ENCODE results near the gene PC. TPM values are rescaled to one million over a fixed set of nuclear protein-coding genes. Genes with fewer than 3 reads are reported as not detected.

PC gene
- total and polyA plus RNA-seq, 10 donors: 3.4 to 8.8 (median 5.3) TPM

- H3K27me3 ChIP-seq (replicated peaks in 1 of 7): no peaks in the 10 kb centered on the region
- TF ChIP-seq POLR2A (IDR thresholded peaks at IDR 0.05) (no peak), CTCF (IDR thresholded peaks at IDR 0.05 in 8 of 11, conservative IDR thresholded peaks at IDR 0.05 in 3 of 11) (no peak), POLR2AphosphoS5 (IDR thresholded peaks at IDR 0.05) (no peak)
- H3K36me3 ChIP-seq: no peaks in the 10 kb centered on the region
- WGBS, 5 donors: 73 to 92% (median 91%) methylated on average over 4 of the region's 4 CpGs
- H3K4me3 ChIP-seq: no peak overlapping the region
- H3K9me3 ChIP-seq: no peaks in the 10 kb centered on the region
- intact Hi-C loops (cut with DNase I; ENCODE audit: low total_unique reads): no loop called here
- no peak overlapping the region for H3K27ac ChIP-seq
- H3K4me1 ChIP-seq: peaks cover 0 to 10% (median 0%) of the 10 kb centered on the region in 6 donors
- no peak for DNase-seq
Observed at GRCh38 chr11:66905631-66906030, 52.6 kb downstream of the PC start.

GRCh38 chr11:66904981-66905521, 53.1 kb downstream of the PC start:
- no peak for TF ChIP-seq POLR2AphosphoS5 (IDR thresholded peaks at IDR 0.05)
- TF ChIP-seq CTCF (IDR thresholded peaks at IDR 0.05 in 8 of 11, conservative IDR thresholded peaks at IDR 0.05 in 3 of 11): no peak
- TF ChIP-seq POLR2A (IDR thresholded peaks at IDR 0.05): no peak

GRCh38 chr11:66904561-66904960, 53.6 kb downstream of the PC start:
- Histone ChIP-seq H3K4me3 (no peak overlapping the region), H3K27me3 (replicated peaks in 1 of 7) (no peaks in the 10 kb centered on the region), H3K4me1 (peaks cover 0 to 10% (median 0%) of the 10 kb centered on the region in 6 donors), H3K9me3 (no peaks in the 10 kb centered on the region), H3K27ac (no peak overlapping the region), H3K36me3 (no peaks in the 10 kb centered on the region)
- TF ChIP-seq POLR2AphosphoS5 (IDR thresholded peaks at IDR 0.05) (no peak), CTCF (IDR thresholded peaks at IDR 0.05 in 8 of 11, conservative IDR thresholded peaks at IDR 0.05 in 3 of 11) (no peak), POLR2A (IDR thresholded peaks at IDR 0.05) (no peak)
- no peak for DNase-seq
- intact Hi-C loops (cut with DNase I; ENCODE audit: low total_unique reads): no loop called here
- 84 to 94% (median 88%) methylated on average over 6 of the region's 6 CpGs for WGBS, 5 donors

More at GRCh38 chr11:66904981-66905521, 53.1 kb downstream of the PC start:
- Histone ChIP-seq H3K4me3 (no peak overlapping the region), H3K9me3 (no peaks in the 10 kb centered on the region), H3K4me1 (peaks cover 0 to 10% (median 0%) of the 10 kb centered on the region in 6 donors), H3K27ac (no peak overlapping the region), H3K27me3 (replicated peaks in 1 of 7) (no peaks in the 10 kb centered on the region), H3K36me3 (no peaks in the 10 kb centered on the region)
- DNase-seq: no peak
- WGBS, 5 donors: 82 to 89% (median 87%) methylated on average over 8 of the region's 8 CpGs
- intact Hi-C loops (cut with DNase I; ENCODE audit: low total_unique reads): no loop called here

GRCh38 chr11:66904055-66904454, 54.1 kb downstream of the PC start:
- peaks cover 0 to 10% (median 0%) of the 10 kb centered on the region in 6 donors for H3K4me1 ChIP-seq
- TF ChIP-seq POLR2A (IDR thresholded peaks at IDR 0.05): no peak
- TF ChIP-seq CTCF (IDR thresholded peaks at IDR 0.05 in 8 of 11, conservative IDR thresholded peaks at IDR 0.05 in 3 of 11): no peak
- no peak for TF ChIP-seq POLR2AphosphoS5 (IDR thresholded peaks at IDR 0.05)
- H3K27ac ChIP-seq: no peak overlapping the region
- H3K9me3 ChIP-seq: no peaks in the 10 kb centered on the region
- H3K27me3 ChIP-seq (replicated peaks in 1 of 7): no peaks in the 10 kb centered on the region
- intact Hi-C loops (cut with DNase I; ENCODE audit: low total_unique reads): no loop called here
- no peak overlapping the region for H3K4me3 ChIP-seq
- DNase-seq: no peak
- no peaks in the 10 kb centered on the region for H3K36me3 ChIP-seq
- 92 to 99% (median 98%) methylated on average over 3 of the region's 3 CpGs for WGBS, 5 donors
